HFFc6 (cell line): ENCODE results near the gene GRAMD2A. TPM values are rescaled to one million over a fixed set of nuclear protein-coding genes. Genes with fewer than 3 reads are reported as not detected.

Experiments
- DNase-seq: peaks from one replicate; pipeline ENCODE4 v3.0.0-alpha.2; 2018
- H3K27ac Mint-ChIP-seq: 2 replicates; pipeline ENCODE4 v1.8.0; 2020; ENCODE audit warnings: mild to moderate bottlenecking, mixed read lengths
- H3K27me3 Mint-ChIP-seq: 2 replicates; pipeline ENCODE4 v1.8.0; 2021; ENCODE audit warnings: mild to moderate bottlenecking, moderate library complexity, mixed read lengths; ENCODE audit not compliant: insufficient read depth
- H3K36me3 Mint-ChIP-seq: 2 replicates; pipeline ENCODE4 v1.8.0; 2021; ENCODE audit warnings: low read depth, mixed read lengths
- H3K4me1 Mint-ChIP-seq: 2 replicates; pipeline ENCODE4 v1.8.0; 2020; ENCODE audit warnings: low read depth, mixed read lengths
- H3K4me3 Mint-ChIP-seq: 2 replicates; pipeline ENCODE4 v1.8.0; 2020; ENCODE audit warnings: mild to moderate bottlenecking, moderate library complexity, mixed read lengths
- H3K9me3 Mint-ChIP-seq: 2 replicates; pipeline ENCODE4 v1.8.0; 2020; ENCODE audit warnings: mild to moderate bottlenecking, mixed read lengths
- total RNA-seq, 6 experiments: library from RNA; stranded (reverse); fragmentation: NEBNext Ultra II Directional; extraction: Animal tissue kit (Norgen Biotek cat#: 25700); gene quantifications; 2 replicates in 1 of 6; 3 replicates in 5 of 6; pipeline ENCODE4 v1.2.3, GENCODE V29; 2021
- TF ChIP-seq, protein P1 (sequence below): fragments of 200-600 bp; sonication (generic); IDR thresholded peaks from 2 replicates; pipeline ENCODE4 v1.5.0; 2021; ENCODE audit warnings: antibody characterized with exemption, mild to moderate bottlenecking

The GRAMD2A gene
- total RNA-seq, 6 experiments from 2014 or later: 0.14 TPM; not detected in 5

DNA sequence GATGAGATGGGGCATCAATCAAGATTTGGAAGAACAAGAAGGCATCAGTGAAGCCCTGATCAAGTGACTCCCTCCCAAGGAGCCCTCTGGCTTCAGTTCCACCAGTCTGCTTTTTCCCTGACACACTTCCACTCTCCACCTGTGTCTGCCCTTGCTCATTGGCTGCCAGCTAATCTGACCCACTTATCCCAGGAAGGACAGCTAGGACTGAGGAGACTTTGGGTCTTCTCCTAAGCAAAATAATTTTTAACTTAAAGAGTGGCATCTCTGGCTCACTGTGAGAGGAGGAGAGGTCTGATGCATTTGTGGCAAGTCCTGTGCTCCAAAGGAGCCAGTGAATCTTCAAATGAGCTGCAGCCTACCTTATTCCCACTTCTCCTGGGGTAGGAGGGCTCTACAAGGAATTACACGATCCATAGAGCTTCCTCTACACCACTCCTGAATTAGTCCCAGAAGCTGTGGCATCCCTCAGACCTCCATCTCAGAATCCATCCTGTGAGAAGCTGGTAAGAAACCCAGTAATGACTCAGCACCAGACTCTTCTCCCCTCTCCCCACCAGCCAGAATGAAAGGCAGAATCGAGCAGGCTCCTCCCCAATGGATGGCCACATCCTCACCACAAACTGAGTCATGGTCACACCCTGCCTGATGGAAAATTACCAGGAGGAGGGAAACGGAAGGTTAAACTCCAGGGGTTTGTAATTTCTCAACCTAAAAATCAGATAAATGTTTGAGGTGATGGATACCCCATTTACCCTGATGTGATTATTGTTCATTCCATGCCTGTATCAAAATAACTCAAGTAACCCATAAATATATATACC, 39.7 kb upstream of the GRAMD2A start:
- peak; percentile 97 for DNase-seq
- TF ChIP-seq, protein P1, sequence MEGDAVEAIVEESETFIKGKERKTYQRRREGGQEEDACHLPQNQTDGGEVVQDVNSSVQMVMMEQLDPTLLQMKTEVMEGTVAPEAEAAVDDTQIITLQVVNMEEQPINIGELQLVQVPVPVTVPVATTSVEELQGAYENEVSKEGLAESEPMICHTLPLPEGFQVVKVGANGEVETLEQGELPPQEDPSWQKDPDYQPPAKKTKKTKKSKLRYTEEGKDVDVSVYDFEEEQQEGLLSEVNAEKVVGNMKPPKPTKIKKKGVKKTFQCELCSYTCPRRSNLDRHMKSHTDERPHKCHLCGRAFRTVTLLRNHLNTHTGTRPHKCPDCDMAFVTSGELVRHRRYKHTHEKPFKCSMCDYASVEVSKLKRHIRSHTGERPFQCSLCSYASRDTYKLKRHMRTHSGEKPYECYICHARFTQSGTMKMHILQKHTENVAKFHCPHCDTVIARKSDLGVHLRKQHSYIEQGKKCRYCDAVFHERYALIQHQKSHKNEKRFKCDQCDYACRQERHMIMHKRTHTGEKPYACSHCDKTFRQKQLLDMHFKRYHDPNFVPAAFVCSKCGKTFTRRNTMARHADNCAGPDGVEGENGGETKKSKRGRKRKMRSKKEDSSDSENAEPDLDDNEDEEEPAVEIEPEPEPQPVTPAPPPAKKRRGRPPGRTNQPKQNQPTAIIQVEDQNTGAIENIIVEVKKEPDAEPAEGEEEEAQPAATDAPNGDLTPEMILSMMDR: no peak
- no peaks in the 10 kb centered on the region for H3K9me3 Mint-ChIP-seq
- peak overlapping the region; percentile 98 for H3K27ac Mint-ChIP-seq
- H3K36me3 Mint-ChIP-seq: peaks cover 14% of the 10 kb centered on the region
- peak overlapping the region; percentile 89 for H3K4me3 Mint-ChIP-seq
- peaks cover 1% of the 10 kb centered on the region; the same call in 1 of the 2 replicates for H3K27me3 Mint-ChIP-seq
- peaks cover 50% of the 10 kb centered on the region for H3K4me1 Mint-ChIP-seq

DNA sequence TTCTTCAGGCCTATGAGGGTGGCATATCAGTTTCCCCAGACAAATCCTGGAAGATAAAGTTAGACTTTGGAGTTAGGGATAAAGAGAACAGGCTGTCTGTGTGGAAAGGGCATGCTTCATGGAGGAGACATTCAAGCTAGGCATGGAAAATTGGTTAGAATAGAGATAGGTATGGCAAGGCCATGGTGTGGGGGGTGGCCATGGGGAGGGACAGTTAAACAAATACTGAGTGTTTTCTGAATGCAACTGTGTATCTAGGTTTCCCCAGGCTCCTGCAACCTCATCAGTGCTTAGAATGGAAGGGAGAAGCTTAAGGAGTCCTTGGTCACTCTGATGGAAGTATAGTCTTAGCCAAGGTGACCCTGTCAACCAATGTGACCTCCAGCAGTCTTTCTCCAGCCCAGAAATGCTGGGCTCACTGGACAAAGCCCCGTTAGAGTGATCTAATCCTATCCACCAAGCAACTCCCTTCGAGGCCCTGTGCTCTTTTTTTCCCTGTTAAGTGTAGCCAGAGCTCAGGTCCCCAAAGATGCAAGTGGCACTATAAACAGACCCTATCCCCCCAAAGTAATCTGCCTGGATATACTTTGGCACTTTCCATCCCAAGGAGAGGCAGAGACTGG, 38.9 kb upstream of the GRAMD2A start:
- Mint-ChIP-seq H3K4me3 (peak overlapping the region; percentile 89), H3K36me3 (peaks cover 7% of the 10 kb centered on the region), H3K4me1 (peaks cover 58% of the 10 kb centered on the region)

DNA sequence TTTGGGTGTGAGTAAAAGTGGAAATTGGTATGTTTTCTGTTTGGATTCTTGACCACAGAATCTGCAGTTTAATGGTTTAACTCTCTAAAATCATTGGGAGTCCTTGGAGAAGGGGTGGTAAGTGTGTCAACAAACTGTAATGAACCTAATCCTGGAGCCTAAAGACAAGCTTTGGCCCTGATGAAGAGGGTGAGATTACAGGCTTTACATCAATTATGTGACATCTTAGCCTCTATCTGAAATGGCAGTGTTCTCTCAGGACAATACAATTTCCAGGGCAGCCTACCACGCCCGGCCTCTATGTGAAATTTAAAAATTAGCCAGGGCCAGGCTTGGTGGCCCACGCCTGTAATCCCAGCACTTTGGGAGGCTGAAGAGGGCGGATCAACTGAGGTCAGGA, 37.7 kb upstream of the GRAMD2A start:
- Mint-ChIP-seq H3K27me3 (peaks cover 6% of the 10 kb centered on the region; the same call in 1 of the 2 replicates), H3K4me1 (peaks cover 58% of the 10 kb centered on the region), H3K36me3 (peaks cover 4% of the 10 kb centered on the region; the same call in 1 of the 2 replicates), H3K27ac (peak overlapping the region; percentile 38; the same call in 1 of the 2 replicates), H3K4me3 (no peak overlapping the region), H3K9me3 (no peaks in the 10 kb centered on the region)
- DNase-seq: no peak
- TF ChIP-seq, protein P1: no peak

More for the DNA sequence above, 38.9 kb upstream of the GRAMD2A start:
- DNase-seq: no peak
- TF ChIP-seq, protein P1: no peak
- peaks cover 1% of the 10 kb centered on the region; the same call in 1 of the 2 replicates for H3K27me3 Mint-ChIP-seq
- H3K9me3 Mint-ChIP-seq: no peaks in the 10 kb centered on the region
- peak overlapping the region; percentile 98 for H3K27ac Mint-ChIP-seq

DNA sequence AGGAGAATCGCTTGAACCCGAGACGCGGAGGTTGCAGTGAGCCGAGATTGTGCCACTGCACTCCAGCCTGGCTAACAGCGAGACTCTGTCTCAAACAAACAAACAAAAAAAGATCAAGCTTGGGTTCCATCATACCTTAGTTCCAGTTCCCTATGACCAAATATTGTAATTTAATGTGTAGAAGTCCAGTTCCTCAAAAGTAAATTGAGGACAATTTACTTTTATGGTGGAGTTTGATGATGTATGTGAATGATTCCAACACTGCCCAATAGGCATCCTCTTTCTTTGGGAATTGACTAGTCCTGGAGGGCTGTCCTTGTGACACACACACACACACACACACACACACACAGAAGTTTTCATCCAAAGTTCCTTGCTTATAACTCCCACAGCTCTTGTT, 36.2 kb upstream of the GRAMD2A start:
- Mint-ChIP-seq H3K9me3 (no peaks in the 10 kb centered on the region), H3K36me3 (peaks cover 14% of the 10 kb centered on the region), H3K27me3 (peaks cover 10% of the 10 kb centered on the region), H3K27ac (no peak overlapping the region), H3K4me3 (no peak overlapping the region), H3K4me1 (peaks cover 60% of the 10 kb centered on the region)
- TF ChIP-seq, protein P1: no peak
- no peak for DNase-seq

DNA sequence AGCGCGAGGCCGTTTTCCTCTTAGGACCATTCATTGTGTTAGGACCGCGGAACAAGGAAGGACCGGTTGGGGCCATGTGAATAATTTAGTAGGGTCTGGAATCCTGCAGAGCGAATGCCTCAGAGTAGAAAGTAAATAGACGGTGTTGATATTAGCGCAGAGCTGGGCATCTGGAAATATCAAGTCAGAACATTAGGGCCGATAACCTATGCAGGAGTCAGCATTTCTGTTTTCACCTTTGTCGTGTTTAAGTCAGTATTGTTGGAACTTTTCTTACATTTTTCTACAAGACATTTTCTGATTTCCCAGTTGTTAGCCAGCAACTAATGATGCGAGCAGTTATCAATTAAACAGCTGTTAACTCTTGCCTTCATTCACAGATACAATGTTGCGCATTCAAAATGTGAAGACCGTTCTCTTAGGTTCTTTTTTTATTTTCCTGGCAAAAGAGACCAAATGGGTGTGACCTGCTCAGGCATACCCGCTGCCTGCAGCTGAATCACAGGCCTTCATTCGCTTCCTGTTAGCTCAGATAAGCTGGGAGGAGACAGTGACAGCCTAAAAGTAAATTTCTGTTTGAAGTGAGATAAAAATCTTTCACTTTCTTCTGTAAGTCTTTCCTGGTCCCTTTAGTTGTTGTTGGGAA, 34.4 kb upstream of the GRAMD2A start:
- peak; percentile 80 for DNase-seq
- peaks cover 59% of the 10 kb centered on the region for H3K4me1 Mint-ChIP-seq
- TF ChIP-seq, protein P1: no peak
- peak overlapping the region; percentile 98 for H3K27ac Mint-ChIP-seq
- peak overlapping the region; percentile 100 for H3K4me3 Mint-ChIP-seq
- H3K9me3 Mint-ChIP-seq: no peaks in the 10 kb centered on the region
- H3K36me3 Mint-ChIP-seq: peaks cover 23% of the 10 kb centered on the region
- peaks cover 9% of the 10 kb centered on the region for H3K27me3 Mint-ChIP-seq
